ENCODE data around the gene SUPT3H.
A peak's percentile ranks its signal among the peaks of the same experiment; 100 is the strongest.

Gene SUPT3H

DNA sequence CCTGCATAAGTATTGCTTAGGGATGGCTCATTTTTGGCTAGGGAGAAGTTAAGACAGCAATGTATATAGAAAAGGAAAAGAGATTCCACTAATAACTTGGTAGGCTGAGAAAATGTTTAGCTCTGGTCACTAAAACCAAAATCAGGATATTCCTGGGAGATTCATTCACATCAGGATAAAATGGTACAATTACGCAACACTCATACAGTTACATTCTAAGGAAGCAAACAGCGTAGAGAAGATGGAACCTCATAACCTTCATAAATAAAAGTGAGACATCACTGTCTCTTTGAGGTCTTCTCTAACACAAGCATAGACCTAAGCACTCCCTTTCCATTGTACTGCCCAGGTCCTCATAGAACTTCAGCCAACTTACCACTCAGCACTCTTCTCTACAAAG lies 345.3 kb downstream of the SUPT3H start:
- no peak for TF ChIP-seq CTCF (IDR thresholded peaks at IDR 0.05; ENCODE audit: insufficient read depth, low read depth, low read length, missing control alignments)
- no peak for DNase-seq (ENCODE audit: low read depth)
- H3K4me3 ChIP-seq (ENCODE audit: low read depth, low read length), result no peak overlapping the region

DNA sequence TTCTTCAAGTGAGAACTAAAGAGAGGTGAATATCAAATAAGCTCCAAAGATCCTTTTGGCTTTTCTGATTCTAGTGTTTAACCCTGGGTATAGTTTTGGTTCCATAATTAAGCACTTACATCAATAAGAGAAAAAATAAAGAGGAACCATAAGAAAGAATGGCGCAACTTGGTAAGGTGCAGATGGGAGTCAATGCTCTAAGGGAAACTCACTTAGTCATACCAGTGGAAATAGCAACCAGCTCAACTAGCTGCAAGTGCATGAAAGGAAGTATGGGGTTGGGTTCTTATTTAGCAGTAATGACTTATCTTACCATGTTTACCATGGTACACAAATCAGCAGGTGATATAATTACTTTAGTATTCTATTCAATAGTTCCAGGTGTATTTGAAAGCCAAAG lies 346.1 kb downstream of the SUPT3H start:
- H3K4me3 ChIP-seq (ENCODE audit: low read depth, low read length), result no peak overlapping the region
- no peak for TF ChIP-seq CTCF (IDR thresholded peaks at IDR 0.05; ENCODE audit: insufficient read depth, low read depth, low read length, missing control alignments)
- peak; percentile 7 for DNase-seq (ENCODE audit: low read depth)

- no peak overlapping the region for H3K4me3 ChIP-seq (ENCODE audit: low read depth, low read length)
- TF ChIP-seq CTCF (IDR thresholded peaks at IDR 0.05; ENCODE audit: insufficient read depth, low read depth, low read length, missing control alignments), result no peak
- DNase-seq (ENCODE audit: low read depth), result peak; percentile 2
Measured at GRCh38 chr6:45027126-45027525, 350.6 kb downstream of the SUPT3H start.

DNA sequence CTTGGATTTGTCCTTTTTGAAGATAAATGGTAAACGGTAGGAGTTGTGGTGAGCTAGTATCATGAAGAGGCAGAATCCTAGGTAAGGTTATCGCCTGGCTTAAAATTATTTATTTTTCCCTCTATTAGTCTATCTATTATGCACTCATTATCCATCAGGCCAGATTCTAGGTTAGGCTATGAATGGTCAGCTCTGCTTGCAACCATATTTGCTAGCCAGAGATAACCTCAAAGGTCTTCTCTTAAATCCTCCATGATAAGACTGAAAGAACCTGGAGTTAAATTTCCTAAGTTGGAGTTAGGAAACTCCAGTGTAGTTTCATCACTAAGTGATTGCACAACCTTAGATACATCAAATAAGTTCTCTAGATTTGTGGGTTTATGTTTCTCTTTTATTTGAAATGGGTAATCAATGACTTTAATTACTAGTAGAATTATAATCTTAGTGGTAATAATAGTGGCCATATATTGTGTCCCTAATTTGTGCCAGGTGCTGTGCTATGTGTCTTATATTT lies 351.7 kb downstream of the SUPT3H start:
- DNase-seq (ENCODE audit: low read depth), result no peak
- TF ChIP-seq CTCF (IDR thresholded peaks at IDR 0.05; ENCODE audit: insufficient read depth, low read depth, low read length, missing control alignments), result no peak
- H3K4me3 ChIP-seq (ENCODE audit: low read depth, low read length), result no peak overlapping the region

DNA sequence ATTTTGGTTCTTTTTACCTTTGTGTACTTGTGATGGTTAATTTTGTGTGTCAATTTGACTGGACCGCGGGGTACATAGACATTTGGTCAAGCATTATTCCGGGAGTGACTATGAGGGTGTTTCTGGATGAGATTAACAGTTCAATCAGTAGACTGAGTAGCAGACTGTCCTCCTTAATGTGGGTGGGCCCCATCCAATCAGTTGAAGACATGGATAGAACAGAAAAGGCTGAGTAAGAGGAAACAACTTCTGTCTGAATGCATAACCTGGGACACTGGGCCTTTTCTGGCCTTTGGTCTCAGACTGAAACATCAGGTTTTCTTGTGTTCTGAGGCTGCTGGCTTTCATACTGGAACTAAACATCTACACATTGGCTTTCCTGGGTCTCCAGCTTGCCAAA lies 353.1 kb downstream of the SUPT3H start:
- no peak for DNase-seq (ENCODE audit: low read depth)
- no peak for TF ChIP-seq CTCF (IDR thresholded peaks at IDR 0.05; ENCODE audit: insufficient read depth, low read depth, low read length, missing control alignments)

DNA sequence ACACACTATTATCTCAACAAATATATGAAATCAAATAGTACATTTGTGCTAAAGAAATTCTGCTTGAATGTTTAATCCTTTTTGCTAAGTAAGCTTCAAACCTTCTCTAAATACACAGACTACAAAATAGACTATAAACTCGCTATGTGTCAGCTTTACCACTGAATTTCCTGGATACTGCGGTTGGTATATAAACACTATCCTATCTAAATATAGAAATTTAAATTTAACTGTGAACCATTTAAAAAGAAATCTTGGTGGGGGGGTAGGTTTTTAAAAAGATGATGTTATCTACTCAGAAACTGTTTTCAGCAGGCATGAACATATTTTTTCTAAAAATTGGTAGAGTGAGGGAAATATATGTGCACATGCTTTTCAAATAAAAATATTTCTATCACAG lies 356.1 kb downstream of the SUPT3H start:
- no peak overlapping the region for H3K4me3 ChIP-seq (ENCODE audit: low read depth, low read length)
- DNase-seq (ENCODE audit: low read depth), result no peak
- no peak for TF ChIP-seq CTCF (IDR thresholded peaks at IDR 0.05; ENCODE audit: insufficient read depth, low read depth, low read length, missing control alignments)

More for the DNA sequence above, 353.1 kb downstream of the SUPT3H start:
- no peak overlapping the region for H3K4me3 ChIP-seq (ENCODE audit: low read depth, low read length)

GRCh38 chr6:45012687-45013086 lies 365.0 kb downstream of the SUPT3H start:
- DNase-seq (ENCODE audit: low read depth), result no peak
- TF ChIP-seq CTCF (IDR thresholded peaks at IDR 0.05; ENCODE audit: insufficient read depth, low read depth, low read length, missing control alignments), result no peak
- no peak overlapping the region for H3K4me3 ChIP-seq (ENCODE audit: low read depth, low read length)
